Measurements from ENCODE around the gene ABCA6.

DNA sequence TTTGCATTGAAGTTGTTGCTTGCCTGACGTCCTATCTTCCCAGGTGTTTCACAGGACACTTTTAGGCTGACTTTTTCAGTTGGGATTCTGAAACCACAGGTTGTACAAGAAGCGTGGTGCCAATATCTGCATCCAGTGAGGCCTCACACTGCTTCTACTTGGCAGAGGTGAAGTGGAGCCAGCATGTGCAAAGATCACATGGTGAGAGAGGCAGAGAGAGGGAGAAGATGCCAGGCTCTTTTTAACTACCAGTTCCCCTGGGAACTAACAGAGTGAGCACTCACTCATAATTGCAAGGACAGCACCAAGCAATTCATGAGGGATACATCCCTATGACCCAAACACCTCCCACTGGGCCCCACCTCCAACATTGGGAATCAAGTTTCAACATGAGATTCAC, 5.8 kb upstream of the ABCA6 start:
- no peak for TF ChIP-seq CTCF (IDR thresholded peaks at IDR 0.05; ENCODE audit: low read depth, low read length)
- TF ChIP-seq EZH2phosphoT487 (IDR thresholded peaks at IDR 0.05; ENCODE audit: low read depth) = no peak
